ENCODE measurements around the gene CDK9. TPM values are rescaled to one million over a fixed set of nuclear protein-coding genes. Genes with fewer than 3 reads are reported as not detected.

Gene CDK9
- total and polyA plus RNA-seq, 11 donors = 26.2 to 60.3 (median 40.2) TPM

DNA sequence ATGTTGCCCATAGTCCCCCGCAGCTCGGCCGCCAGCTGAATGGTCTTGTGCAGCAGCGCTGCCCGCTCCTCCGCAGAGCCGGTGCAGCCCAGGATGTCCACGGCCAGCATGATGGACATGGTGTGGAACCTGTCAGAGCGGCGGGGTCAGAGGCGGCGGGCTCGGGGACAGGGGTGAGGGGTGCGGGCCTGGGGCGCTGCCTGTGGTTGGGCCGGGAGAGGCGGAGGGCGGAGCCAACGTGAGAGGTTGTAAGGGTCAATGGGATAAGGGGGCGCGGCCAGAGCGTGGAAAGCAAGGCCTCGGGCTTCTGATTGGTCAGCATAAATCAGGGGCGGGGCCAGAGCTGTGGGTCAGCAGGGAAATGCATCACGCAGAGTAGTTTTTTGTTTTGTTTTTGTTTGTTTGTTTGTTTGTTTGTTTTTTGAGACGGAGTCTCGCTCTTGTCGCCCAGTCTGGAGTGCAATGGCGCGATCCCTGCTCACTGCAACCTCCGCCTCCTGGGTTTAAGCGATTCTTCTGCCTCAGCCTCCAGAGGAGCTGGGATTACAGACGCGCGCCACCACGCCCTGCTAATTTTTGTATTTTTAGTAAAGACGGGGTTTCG lies 43.9 kb upstream of the CDK9 start:
- H3K9me3 ChIP-seq = no peaks in the 10 kb centered on the region
- H3K27ac ChIP-seq = peak overlapping the region in 7 of 12 donors; percentile 0 to 60 (median 33)
- intact Hi-C loops (cut with DNase I) = loop anchor here in 1 of 10 donors (2.0 kb wide), 1 partner anchor 175 kb away; the partner anchor contains the start of gene ST6GALNAC4
- peak overlapping the region in 11 of 12 donors; percentile 4 to 55 (median 44) for H3K4me3 ChIP-seq
- H3K27me3 ChIP-seq = no peaks in the 10 kb centered on the region
- peaks cover 0 to 32% (median 10%) of the 10 kb centered on the region in 12 donors for H3K4me1 ChIP-seq
- ATAC-seq = peak; percentile 65 to 84 (median 80)
- peaks cover 0 to 89% (median 77%) of the 10 kb centered on the region in 9 donors for H3K36me3 ChIP-seq
- WGBS, 4 donors = 46 to 61% (median 57%) methylated on average over 36 to 38 of the region's 38 CpGs
- TF ChIP-seq POLR2A (IDR thresholded peaks at IDR 0.05) = no peak
- TF ChIP-seq CTCF (IDR thresholded peaks at IDR 0.05) = no peak
- peak; percentile 78 to 89 (median 83) for DNase-seq

GRCh38 chr9:127742435-127743088 lies 43.3 kb upstream of the CDK9 start:
- Histone ChIP-seq H3K27ac (peak overlapping the region in 1 of 12 donors; percentile 60), H3K9me3 (no peaks in the 10 kb centered on the region), H3K27me3 (no peaks in the 10 kb centered on the region), H3K4me3 (peak overlapping the region in 11 of 12 donors; percentile 4 to 55 (median 44)), H3K36me3 (peaks cover 0 to 95% (median 80%) of the 10 kb centered on the region in 9 donors), H3K4me1 (peaks cover 0 to 32% (median 10%) of the 10 kb centered on the region in 12 donors)
- DNase-seq (no peak), ATAC-seq (peak in 2 of 4 donors; percentile 12 to 37)
- TF ChIP-seq POLR2A (IDR thresholded peaks at IDR 0.05) = no peak
- TF ChIP-seq CTCF (IDR thresholded peaks at IDR 0.05) = no peak
- intact Hi-C loops (cut with DNase I) = loop anchor here in 1 of 10 donors (2.0 kb wide), 1 partner anchor 174 kb away; the partner anchor contains the start of gene ST6GALNAC4
- WGBS, 4 donors = 40 to 56% (median 53%) methylated on average over 30 to 33 of the region's 33 CpGs

DNA sequence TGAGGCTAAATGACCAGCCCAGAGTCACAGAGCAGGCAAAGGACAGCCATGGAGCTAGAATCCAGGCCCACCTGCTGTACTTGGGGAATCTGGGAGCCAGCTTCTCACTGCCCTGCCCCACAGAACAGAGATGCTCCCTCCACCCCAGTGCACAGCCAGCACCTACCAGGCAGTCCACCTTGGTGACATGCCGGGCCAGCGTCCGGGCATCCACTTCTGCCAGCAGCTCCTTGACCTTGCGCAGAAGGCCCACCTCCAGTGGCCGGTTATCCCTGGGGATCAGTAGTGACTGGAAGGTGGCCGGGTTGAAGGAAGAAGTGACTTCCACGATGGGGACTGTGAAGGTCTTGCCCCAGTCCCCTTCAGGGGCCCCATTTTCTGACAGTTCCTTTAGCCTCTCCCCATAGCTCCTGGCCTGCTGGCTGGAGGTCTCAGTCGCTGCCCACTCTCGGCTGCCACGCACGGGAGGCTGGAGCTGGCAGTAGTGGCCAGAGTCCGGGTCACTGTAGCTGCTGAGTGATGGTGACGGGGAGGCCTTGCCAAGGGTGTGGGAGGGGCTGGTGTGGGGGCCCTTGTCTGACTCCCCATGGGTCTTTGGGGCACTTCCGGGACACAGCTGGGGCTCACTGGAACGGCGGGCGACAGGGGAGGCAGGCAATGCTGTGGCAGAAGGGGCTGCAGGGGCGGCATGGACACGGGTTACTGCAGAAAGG lies 41.3 kb upstream of the CDK9 start:
- Histone ChIP-seq H3K9me3 (no peaks in the 10 kb centered on the region), H3K27me3 (no peaks in the 10 kb centered on the region), H3K36me3 (peaks cover 0 to 96% (median 82%) of the 10 kb centered on the region in 9 donors), H3K4me1 (peaks cover 0 to 31% (median 10%) of the 10 kb centered on the region in 12 donors), H3K27ac (no peak overlapping the region), H3K4me3 (no peak overlapping the region)
- ATAC-seq = no peak
- WGBS, 4 donors = 90 to 93% (median 91%) methylated on average over 17 to 19 of the region's 19 CpGs
- DNase-seq = no peak
- intact Hi-C loops (cut with DNase I) = no loop called here
- TF ChIP-seq POLR2A (IDR thresholded peaks at IDR 0.05) (no peak), CTCF (IDR thresholded peaks at IDR 0.05) (no peak)

Data from heart left ventricle (tissue), 16 donors.